Measurements from ENCODE around the gene CTXN1.

- TF ChIP-seq TAF1 (IDR thresholded peaks at IDR 0.05; ENCODE audit: low read depth, low read length) (no peak), POLR2A (IDR thresholded peaks at IDR 0.05; ENCODE audit: low read depth, low read length) (no peak), POLR2AphosphoS5 (IDR thresholded peaks at IDR 0.05; ENCODE audit: low read depth, low read length) (no peak), POU2F2 (IDR thresholded peaks at IDR 0.05; ENCODE audit: low read depth, low read length) (no peak), SPI1 (IDR thresholded peaks at IDR 0.05; ENCODE audit: low read depth, low read length) (no peak), PAX5 (IDR thresholded peaks at IDR 0.05; ENCODE audit: insufficient read depth, low read length, severe bottlenecking) (no peak)
Observed at GRCh38 chr19:7924241-7924640, 1.7 kb downstream of the CTXN1 start.

Measured in GM12891 (cell line).